ENCODE data around the gene NACC2.
"Not testable (repeated sequence)": the region's sequence is repeated elsewhere in the genome, so short reads cannot be mapped to it uniquely, and the experiment has no call there.

The NACC2 gene

DNA sequence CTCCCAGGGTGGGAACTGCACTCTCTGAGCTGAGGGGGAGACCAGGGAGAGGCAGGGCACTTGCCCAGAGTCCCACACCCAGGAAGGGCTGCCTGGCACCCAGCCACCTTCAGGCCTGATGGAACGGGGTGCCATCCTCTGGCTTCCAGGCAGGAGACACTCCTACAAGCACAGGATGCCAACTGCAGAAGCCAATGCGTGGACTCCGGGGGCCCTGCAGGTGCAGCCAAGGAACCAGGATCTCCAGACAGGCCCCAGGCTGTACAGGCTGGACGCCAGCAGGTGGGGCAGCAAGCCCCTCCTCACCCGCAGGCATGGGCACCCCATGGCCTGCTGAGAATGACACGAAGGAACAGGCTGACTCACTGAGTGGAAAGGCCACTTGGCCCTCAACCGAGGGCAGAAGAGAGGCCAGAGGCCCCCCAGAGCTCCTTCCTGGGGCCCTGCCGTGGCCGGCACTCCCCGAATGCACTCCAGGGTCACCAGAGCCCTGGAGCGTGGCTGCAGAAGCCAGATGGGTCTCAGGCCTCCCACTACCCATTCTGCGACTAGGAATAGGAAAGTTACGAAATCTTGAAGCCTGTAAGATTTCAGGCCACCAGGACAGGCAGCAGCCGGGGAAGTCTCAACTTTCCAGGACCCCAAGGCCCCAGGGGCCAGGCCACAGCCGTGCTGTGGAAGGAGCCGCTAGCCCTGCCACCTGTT lies 15.7 kb downstream of the NACC2 start:
- DNase-seq, result no peak

DNA sequence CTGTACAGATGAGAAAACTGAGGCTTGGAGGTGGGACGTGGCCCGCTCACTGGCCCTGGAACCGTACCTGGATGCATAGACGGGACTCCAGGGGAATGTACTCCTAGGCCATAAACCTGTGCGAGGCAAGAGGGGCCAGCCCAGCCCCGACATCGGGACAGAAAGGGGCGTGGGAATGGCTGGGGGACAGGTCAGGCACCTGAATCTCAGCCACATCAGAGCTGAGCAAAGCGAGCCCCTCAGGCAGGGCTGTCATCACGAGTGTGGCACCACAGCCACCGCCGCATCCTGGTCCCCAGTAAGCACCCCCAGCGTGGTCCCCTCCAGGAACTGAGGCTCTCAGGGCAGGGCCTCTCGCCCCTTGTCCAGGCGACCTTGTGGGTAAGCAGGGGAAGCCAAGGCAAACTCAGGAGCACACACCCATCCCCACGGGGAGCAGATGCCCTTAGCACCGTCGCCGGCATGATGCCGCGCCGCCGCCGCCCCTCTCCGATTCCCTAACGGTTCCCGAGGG lies 16.5 kb downstream of the NACC2 start:
- DNase-seq, result no peak

DNA sequence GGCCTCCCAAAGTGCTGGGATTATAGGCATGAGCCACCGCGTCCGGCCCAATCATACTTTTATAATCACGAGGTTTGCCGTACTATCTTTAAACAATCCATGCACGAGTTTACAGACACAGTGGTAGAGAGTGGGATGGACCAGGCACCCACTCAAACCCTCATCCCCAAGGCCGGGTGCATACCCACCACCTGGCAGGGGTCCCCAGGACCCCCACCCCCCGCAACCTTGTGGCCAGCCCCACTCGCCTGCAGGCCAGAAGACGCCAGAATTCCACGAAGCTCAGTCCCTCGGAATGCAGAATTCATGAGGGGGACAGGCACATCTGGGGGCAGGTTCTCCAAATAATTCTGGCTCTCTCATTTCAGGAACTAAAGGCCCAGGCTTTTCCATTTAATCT lies 17.1 kb downstream of the NACC2 start:
- no peak for DNase-seq

DNA sequence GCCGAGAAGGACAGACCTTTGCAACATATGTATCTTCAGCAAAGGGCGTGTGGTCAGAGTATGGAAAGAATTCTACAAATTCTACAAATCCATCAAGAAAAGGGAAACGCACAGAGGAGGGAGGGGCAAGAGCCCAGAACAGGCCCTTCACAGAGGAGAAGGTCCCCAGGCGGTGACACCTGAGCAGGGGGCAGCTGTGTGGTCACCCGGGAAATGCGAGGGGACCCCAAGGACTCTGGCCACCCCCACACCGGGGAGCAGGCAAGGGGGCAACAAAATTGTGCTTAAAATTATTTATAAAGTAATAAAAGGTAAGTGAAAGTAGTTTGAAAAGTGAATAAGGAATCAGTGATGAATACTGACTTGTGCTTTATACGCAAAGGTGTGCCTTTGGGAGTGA lies 17.6 kb downstream of the NACC2 start:
- DNase-seq, result no peak

DNA sequence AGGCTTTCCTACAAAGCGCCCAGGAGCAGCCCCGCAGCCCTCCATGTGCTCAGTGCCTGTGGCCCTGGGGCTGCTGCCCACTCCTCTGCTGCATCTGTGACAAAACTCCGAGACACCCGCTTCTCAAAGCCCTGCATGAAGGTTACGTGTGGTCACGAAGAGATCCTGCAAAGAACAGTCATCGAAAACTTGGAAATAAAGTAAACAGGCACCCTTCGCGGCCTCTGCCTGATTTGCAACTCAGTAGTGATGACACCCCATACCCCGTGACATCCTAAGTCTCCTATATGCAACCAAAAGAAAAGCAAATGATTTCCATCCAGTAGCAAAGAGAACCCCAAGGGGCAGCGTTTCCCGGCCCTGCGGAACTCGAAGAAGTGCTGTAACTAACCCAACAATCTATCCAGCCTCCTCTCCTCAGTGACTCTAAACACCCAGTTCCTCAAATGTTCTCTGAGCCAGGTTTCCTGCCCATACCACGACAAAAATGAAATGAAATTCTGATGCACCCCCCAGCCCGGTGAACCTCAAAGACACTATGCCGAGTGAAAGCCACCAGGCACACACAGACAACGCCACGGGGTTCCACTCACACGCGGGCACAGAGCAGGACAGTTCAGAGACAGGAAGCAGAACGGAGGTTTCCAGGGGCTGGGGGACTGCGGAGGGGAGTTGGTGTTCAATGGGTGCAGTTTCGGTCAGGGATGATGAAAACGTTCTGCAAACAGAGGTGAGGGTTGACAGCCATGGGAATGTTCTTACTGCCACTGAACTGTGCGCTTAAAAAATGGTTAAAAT lies 19.0 kb downstream of the NACC2 start:
- no peak for DNase-seq

DNA sequence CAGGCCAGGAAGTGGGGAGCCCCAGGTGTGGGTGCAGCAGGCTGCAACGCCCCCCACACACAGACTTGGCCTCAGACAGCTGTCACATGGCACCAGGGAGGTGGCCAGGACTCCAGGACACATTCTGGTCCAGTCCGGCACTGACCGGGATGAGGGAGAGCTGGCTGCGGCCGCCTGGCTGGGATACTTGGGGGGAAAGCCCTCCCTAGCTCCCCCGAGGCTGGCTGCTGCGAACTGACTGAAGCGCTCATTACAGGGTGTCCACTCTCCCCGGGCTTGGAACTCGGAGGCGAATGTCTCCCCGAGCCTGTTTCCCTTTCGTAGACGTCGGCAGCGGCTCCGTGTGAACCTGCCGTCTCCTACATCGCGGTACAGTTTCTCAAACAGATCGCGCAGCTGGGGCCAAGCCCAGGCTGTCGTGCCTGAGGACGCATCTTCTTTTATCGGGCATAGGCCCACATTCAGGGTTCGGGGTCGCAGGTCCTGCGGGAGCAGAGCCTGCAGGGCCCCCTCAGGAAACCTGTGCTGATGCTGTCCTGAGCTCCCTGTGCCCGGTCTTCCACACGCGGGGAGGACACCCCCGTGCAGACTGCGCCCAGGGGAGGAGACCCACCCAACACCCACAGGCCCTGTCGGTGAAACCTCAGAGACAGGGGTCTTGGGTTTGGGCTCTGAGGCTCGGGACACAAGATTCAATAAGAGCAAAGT lies 19.8 kb downstream of the NACC2 start:
- DNase-seq, result no peak

DNA sequence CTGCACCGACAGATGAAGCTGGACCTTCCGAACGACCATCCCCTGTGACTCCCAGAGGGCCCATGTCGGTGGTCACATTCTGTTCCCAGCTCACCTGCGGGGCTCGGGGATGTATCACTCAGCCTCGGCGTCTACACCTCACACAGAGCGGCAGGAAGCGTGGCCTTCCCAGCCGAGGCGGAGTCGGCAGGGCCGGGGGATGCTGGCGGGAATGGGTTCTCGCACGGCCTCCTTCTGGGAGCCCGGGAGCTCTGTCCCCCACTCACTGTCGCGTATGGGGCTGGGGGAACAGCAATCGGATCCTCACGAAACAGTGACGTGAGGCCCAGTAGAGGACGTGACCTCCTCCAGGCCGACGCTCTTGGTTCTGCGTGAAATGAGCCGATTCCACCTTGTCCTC lies 20.4 kb downstream of the NACC2 start:
- no peak for DNase-seq

DNA sequence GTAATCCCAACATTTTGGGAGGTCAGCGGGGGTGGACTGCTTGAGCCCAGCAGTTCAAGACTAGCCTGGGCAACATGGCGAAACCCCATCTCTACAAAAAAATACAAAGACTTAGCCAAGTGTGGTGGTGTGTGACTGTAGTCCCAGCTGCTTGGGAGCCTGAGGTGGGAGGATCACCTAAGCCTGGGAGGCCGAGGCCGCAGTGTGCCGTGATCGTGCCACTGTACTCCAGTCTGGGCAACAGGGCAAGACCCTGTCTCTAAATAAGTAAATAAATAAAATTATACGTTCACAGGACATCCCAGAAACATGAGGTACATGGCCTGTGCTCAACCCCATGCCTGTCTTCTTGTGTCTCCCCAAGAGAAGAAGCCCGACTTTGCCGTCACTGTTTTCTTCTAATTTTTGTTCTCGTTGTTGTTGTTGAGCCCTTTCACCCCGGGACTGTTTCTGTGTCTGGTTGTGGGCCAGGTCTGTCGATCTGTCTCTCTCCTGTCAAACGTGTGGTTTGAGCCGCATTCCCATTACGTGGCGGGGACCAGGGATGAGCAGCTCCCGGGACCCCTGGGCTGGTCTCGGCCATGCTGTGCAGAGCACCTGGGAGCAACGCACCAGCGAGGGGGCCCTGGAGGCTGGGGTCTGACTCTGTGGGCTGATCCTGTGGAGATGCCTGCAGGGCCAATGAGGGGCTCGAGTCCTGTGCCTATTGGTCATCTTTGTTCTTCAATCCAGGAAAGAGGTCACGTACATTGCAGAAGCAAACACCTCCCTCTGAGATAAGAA lies 32.2 kb downstream of the NACC2 start:
- DNase-seq, result no peak

DNA sequence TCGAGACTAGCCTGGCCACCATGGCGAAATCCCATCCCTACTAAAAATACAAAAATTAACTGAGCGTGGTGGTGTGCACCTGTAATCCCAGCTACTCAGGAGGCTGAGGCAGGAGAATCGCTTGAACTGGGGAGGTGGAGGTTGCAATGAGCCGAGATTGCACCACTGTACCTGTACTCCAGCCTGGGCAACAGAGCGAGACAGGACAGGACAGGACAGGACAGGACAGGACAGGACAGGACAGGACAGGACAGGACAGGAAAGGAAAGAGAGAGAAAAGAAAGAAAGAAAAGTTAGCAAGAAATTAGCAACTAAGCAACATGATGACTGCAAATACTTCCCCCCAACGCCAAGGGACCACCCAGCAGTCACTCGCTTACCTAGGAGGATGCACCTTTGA lies 33.2 kb downstream of the NACC2 start:
- not testable (repeated sequence) for DNase-seq

DNA sequence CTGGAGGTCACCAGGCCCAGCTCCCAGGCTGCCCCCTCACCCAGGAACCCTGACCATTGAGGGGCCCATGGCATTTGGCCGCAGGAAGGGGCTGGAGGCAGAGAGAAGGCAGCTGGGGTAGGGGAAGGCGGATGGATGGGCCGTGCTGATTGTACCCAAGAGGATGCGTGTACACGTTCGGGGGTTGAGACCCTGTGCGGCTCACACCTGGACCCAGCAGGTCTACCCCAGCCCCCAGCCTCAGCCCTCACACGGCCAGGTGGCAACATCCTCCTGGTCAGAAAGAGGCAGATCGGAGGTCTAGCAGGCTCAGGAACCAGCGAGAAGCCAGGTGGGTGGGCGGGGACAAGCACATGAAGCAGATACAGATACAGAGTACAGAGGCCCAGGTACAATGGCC lies 33.7 kb downstream of the NACC2 start:
- no peak for DNase-seq

DNA sequence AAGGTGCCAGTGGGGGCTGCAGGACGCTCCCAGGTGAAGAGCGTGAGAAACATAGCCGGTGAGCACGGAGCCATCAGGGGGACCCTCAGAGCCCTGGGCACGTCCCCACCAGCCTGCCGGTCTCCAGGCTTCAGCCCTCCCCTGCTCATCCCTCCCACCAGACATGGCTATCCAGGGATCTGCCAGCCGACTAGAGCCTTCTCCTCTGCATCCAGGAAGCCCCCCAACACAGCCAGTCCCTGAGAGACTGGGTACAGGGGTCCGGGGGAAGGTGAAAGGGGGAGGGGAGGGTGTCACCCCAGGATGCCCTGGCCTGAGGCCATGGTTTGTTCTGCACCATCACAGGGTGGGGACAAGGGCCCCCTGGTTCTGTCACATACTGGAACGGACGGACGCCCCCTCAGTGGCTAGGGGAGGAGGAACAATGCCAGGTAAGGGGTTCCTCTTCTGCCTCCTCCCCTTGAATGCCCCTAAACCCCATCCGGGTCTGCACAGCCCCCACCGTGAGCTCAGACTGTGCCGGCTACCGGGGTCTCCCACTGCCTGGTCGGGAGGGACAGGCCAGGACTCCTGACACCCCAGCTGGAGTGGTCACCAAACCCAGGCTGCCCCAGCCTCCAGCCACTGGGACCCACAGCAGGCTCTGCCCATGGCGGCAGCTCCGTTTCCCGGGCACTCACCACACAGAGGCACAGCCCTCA lies 34.3 kb downstream of the NACC2 start:
- no peak for DNase-seq

DNA sequence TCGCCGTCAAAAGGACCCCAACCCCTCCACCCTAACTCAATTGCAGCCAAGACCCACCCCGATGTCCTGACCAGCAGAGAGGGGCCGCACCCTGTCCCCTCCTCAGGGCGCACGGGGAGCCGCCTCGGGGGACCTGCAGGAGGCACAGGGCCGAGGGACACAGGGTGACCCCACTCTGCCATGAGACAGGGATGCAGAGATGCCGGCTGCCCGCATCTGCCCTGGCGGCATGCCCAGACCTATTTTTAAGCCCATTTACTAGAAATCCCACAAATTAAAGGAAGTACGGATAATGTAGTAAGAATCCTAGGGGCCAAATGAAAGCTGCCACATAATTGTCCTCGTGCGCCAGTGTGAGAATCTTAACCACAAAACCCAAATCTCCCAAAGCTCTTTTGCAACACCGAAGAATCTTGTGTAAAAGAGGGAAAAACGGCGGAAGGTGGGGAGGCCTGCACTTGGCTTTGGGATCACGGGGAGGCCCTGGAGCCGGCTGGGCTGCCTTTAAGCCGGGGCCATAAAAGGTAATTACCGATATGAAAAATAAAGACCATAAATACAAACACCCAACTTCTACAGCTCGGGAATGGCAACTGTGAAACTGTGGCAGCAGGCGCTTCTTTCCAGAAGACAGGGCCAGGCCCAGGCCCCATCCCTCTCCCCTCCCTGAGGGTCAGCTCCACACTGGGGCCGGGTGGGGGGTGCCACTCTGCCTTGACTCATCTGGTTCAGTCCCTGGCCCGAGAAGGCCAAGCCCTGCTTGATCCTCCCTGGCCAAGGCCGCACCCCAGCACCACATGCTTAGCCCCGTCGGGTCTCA lies 35.0 kb downstream of the NACC2 start:
- DNase-seq, result no peak

DNA sequence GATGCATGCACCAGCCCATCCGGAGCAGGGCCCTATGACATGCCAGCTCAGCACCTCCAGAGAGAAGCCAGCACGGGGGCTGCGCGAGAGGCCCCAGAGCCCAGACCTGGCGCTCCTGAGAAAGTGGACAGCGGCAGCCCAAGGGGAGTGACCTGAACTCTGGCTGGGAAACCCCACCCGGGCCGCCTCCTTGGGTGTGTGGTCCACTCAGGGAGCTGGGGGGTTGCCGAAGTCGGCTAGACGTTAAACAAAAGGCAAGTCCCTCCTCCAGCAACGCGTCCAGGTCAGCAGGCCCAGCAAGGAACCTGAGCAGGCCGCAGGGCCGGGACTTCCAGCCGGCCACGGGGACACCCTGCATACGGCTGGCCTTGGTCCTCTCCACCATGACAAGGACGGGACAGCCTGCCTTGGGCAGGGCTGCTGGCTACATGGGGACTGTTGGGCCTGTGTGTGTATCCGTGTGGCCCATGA lies 35.7 kb downstream of the NACC2 start:
- DNase-seq, result no peak

DNA sequence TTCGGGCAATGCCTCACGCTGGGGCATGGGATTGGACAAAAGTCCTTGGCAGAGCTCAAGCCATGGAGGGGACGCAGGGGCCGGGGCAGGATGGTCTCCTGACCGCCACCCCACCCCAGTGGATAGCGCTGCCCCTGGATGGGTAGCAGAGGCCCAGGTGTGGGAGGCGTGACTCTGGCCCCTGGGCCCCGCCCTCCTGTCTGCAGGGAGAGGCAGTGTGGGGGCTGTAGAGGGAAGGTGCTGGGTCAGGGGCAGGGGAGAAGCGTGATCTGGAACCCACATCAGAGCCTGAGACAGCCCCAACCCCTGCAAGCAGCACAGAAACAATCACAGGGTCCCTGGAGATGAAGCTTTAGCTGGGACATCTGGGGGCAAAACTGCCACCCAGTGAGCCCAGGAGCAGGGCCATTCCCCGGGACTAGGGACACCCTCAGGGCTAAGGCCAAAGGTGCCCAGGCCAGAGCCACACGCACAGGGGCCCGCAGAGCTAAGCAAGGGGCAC lies 36.2 kb downstream of the NACC2 start:
- no peak for DNase-seq

DNA sequence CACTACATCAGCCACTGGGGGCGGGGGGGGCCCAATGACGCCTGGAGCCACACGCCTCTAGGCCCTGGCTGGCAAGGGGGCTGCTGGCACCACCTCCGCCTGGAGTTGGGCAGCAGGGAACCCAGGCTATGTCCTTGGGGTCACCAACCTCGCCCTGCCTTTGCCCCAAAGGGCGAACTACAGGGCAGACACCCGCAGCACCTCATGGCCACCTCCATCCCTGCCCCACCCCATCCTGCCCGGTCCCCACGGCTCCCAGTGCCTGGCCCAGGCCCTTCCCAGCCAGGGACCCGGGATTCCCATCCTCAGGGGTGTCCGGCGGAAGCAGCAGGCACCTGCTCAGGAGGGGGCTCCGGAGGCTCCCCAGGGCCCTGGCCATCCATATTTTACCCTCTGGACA lies 37.0 kb downstream of the NACC2 start:
- no peak for DNase-seq

DNA sequence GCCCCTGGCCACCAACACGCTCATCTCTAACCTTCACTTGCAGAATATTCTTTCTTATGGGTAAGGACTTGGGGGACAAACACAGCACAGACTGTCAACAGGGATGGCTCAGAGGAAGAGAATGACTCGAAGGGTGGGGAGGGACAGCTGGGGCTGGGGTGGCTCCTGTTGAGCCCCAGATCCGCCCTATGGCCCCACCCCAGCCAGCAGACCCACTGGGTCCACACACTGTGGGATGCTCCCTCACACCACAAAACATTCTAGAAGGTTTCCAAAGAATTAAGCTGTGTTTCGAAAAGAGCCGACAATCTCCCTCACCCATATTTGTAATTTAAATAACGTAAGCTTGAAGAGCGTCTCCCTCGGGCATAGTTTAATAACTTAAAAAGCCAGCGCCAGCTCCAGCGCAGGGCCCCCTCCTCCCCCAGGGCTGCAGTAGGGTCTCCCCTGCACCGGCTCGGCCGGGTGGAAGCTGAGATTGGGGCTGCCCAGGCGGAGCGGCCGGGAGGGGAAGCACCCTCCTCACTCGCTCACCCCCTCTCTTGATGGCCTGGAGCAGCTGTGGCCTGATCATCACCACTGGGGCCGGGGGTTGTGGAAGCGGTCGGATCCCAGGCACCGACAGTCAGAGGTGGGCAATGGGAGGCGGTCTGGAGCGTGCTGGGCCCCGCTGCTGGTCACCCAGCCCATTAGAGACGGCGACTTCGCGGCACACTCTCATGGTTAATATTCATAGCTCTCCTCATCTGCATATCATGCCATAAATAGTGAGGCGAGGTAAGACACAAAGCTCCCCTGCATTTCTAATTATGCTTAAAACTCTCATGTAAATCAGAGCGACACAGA lies 37.6 kb downstream of the NACC2 start:
- no peak for DNase-seq

DNA sequence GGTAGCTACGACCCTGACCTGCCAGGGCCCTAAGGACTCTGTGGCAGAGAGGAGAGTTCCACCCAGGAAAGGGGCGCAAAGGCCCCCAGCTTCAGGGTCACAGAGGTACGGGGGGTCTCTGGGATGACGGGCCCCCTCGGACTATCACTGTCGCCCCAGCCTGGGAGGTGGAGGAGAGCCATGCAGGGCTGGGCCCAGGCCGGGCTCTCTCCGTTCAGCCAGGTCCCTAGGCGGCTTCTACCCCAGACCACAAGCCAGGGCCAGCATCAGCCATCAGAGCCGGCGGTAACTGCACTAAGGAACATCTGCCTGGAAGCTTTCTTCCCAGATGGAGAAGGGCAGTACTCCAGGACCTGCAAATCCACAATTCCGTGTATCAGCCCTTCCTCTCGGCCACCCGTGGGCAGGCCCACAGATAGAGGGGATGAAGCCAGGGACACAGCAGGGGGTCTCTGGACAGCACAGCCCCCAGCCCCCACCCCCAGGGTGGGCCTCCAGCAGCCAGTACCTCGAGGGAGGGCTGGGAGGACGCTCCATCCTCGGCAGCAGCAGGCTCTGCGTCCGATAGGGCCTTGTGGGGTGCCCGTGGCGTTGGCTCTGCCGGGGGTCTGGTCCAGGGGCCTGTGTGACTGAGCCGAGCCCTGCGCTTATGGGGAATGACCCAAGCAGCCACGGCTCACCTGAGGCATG lies 38.4 kb downstream of the NACC2 start:
- no peak for DNase-seq

DNA sequence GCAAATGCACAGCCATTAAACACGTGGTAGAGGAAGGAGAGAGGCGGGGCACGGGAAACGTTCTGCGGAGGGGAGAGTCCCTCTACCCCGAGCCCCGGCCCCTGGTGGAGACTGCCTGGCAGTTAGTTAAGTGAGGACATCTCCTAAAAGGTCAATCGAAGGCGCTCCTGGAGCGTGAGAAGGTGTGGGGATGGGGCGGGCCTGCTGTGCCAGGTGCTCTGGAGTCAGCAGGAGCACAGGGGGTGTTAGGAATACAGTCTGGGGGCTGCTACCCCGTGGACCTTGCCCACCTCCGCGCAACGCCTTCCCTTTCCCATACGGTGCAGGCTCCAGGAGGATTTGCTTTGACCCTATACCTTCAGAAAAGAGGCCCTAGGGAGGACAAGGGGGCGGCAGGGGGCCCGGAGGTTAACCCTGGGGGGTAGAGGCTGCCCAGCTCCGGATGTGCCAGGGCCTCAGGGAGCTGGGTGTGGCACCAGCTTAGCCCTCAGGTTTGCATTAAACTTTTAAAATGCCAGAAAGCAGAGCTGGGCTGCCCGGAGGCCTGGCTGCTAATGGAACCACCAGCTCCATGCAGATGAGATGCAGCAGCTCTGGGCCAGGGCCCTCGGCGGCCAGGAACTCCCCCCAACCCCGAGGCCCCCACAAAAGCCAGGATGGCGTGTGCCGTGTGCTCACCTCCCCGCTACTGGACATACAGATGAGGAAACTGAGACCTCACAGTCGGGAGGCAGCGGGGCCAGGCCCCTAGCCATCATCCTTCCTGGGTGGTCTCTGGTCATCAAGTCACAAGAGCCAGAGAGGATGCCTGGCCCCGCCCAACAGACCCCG lies 39.2 kb downstream of the NACC2 start:
- DNase-seq, result no peak

All from NCI-H2029 treated with DMSO at 0.1 percent for 48 hours (cell line).